H1 (cell line): ENCODE measurements around the gene CRACDL. TPM values are rescaled to one million over a fixed set of nuclear protein-coding genes. Genes with fewer than 3 reads are reported as not detected.

Experiments
- CTCF ChIA-PET: fragments of 300-600 bp; sonication (Branson Sonifier 250); formaldehyde crosslinking; loops from one replicate; lab custom pipeline; 2021; ENCODE audit not compliant: partially characterized antibody; lab: Charles Lee
- POLR2A ChIA-PET: fragments of 300-600 bp; sonication (Branson Sonifier 250); formaldehyde crosslinking; loops from one replicate; lab custom pipeline; 2021; ENCODE audit warnings: inconsistent platforms; ENCODE audit not compliant: partially characterized antibody; lab: Charles Lee
- DNase-seq, 2 experiments: peaks; one replicate each; pipeline versions ENCODE4 v3.0.0 to v3.0.0-alpha.2; 2010 to 2022; ENCODE audit warnings: low spot score in 2 of 2, low read depth in 1 of 2, mixed read lengths in 1 of 2
- FAIRE-seq: peaks from 2 replicates; lab custom pipeline; 2011; peaks lifted over from hg19 to GRCh38; lab: Jason Lieb, UNC
- H2AFZ ChIP-seq: 2 replicates; pipeline ENCODE4 v1.8.1; 2012; ENCODE audit warnings: low read length, inconsistent platforms
- H2AK5ac ChIP-seq: 2 replicates; pipeline ENCODE4 v1.6.1; 2013; ENCODE audit warnings: low read depth, low read length
- H2BK120ac ChIP-seq: replicated peaks from 2 replicates; pipeline ENCODE3; 2013; ENCODE audit warnings: low read depth, low read length, inconsistent platforms
- H2BK12ac ChIP-seq: 2 replicates; pipeline ENCODE4 v1.6.1; 2013; ENCODE audit warnings: low read depth, low read length
- H2BK15ac ChIP-seq: 2 replicates; pipeline ENCODE4 v1.6.1; 2013; ENCODE audit warnings: low read length
- H2BK20ac ChIP-seq: 2 replicates; pipeline ENCODE4 v1.6.1; 2013; ENCODE audit warnings: low read length
- H2BK5ac ChIP-seq: 2 replicates; pipeline ENCODE4 v1.6.1; 2013; ENCODE audit warnings: low read depth, low read length
- H3K14ac ChIP-seq: 2 replicates; pipeline ENCODE4 v1.6.1; 2013; ENCODE audit warnings: inconsistent platforms; ENCODE audit not compliant: insufficient read length
- H3K18ac ChIP-seq: 2 replicates; pipeline ENCODE4 v1.6.1; 2013; ENCODE audit warnings: low read length; ENCODE audit errors: extremely low read depth
- H3K23ac ChIP-seq: 2 replicates; pipeline ENCODE4 v1.6.1; 2013; ENCODE audit warnings: inconsistent platforms; ENCODE audit not compliant: insufficient read length
- H3K23me2 ChIP-seq: 2 replicates; pipeline ENCODE4 v1.6.1; 2013; ENCODE audit warnings: low read depth, low read length
- H3K27ac ChIP-seq: 2 replicates; pipeline ENCODE4 v1.6.1; 2011; ENCODE audit warnings: low read depth, low read length, inconsistent platforms
- H3K27me3 ChIP-seq, 4 experiments: replicated peaks in 1 of 4; 1 replicate in 1 of 4; 2 replicates in 3 of 4; pipeline versions ENCODE4 v1.6.1 to v1.8.1; 2011 to 2013; ENCODE audit warnings: low read length in 3 of 4, mild to moderate bottlenecking in 3 of 4, inconsistent platforms in 2 of 4, mixed read lengths in 2 of 4, moderate library complexity in 1 of 4; ENCODE audit not compliant: control insufficient read depth in 3 of 4, insufficient read depth in 3 of 4; ENCODE audit errors: extremely low read depth in 1 of 4
- H3K36me3 ChIP-seq, 4 experiments: 2 replicates each; pipeline versions ENCODE4 v1.6.1 to v1.8.1; 2011 to 2013; ENCODE audit warnings: mild to moderate bottlenecking in 4 of 4, low read length in 3 of 4, moderate library complexity in 2 of 4, control low read depth in 1 of 4, inconsistent platforms in 1 of 4; ENCODE audit not compliant: insufficient read depth in 4 of 4, control insufficient read depth in 2 of 4
- H3K4ac ChIP-seq: replicated peaks from 2 replicates; pipeline ENCODE3; 2013; ENCODE audit warnings: low read length, low read depth, mixed read lengths, inconsistent platforms; ENCODE audit not compliant: insufficient read length
- H3K4me1 ChIP-seq, 4 experiments: replicated peaks in 1 of 4; 1 replicate in 1 of 4; 2 replicates in 3 of 4; pipeline versions ENCODE4 v1.6.1 to v1.8.1; 2011 to 2013; ENCODE audit warnings: low read length in 3 of 4, inconsistent platforms in 2 of 4, mixed read lengths in 1 of 4; ENCODE audit not compliant: insufficient read depth in 4 of 4, control insufficient read depth in 3 of 4
- H3K4me2 ChIP-seq, 2 experiments: 2 replicates each; pipeline versions ENCODE4 v1.6.1 to v1.8.1; 2011 to 2013; ENCODE audit warnings: low read depth in 2 of 2, low read length in 2 of 2, control low read depth in 1 of 2, inconsistent platforms in 1 of 2, mild to moderate bottlenecking in 1 of 2; ENCODE audit not compliant: insufficient read depth in 1 of 2
- H3K4me3 ChIP-seq, 4 experiments: fragments of 200-600, 300-600 bp in 1 of 4; sonication (generic), shearing (Covaris generic), sonication (Bioruptor Twin) in 1 of 4; 2 replicates each; pipeline versions ENCODE4 v1.5.1 to v1.8.1; 2011 to 2016; ENCODE audit warnings: low read length in 4 of 4, low read depth in 3 of 4, control low read depth in 2 of 4, inconsistent platforms in 2 of 4, mild to moderate bottlenecking in 2 of 4, mixed read lengths in 1 of 4, moderate library complexity in 1 of 4; ENCODE audit not compliant: insufficient read depth in 2 of 4; ENCODE audit errors: extremely low read depth in 1 of 4
- H3K56ac ChIP-seq: replicated peaks from 2 replicates; pipeline ENCODE3; 2013; ENCODE audit warnings: low read depth, mild to moderate bottlenecking, mixed read lengths, low read length, inconsistent platforms; ENCODE audit not compliant: insufficient read length
- H3K79me1 ChIP-seq: 2 replicates; pipeline ENCODE4 v1.6.1; 2013; ENCODE audit warnings: low read depth, low read length, control low read depth
- H3K79me2 ChIP-seq, 2 experiments: 2 replicates each; pipeline versions ENCODE4 v1.6.1 to v1.8.1; 2012 to 2013; ENCODE audit warnings: low read length in 2 of 2, mild to moderate bottlenecking in 2 of 2, inconsistent platforms in 1 of 2; ENCODE audit not compliant: insufficient read depth in 2 of 2, control insufficient read depth in 1 of 2
- H3K9ac ChIP-seq, 4 experiments: replicated peaks in 1 of 4; 1 replicate in 1 of 4; 2 replicates in 3 of 4; pipeline versions ENCODE4 v1.6.1 to v1.8.1; 2011 to 2013; ENCODE audit warnings: low read depth in 3 of 4, low read length in 3 of 4, control low read depth in 2 of 4, mild to moderate bottlenecking in 2 of 4, moderate library complexity in 2 of 4, inconsistent platforms in 1 of 4; ENCODE audit errors: extremely low read depth in 1 of 4
- H3K9me3 ChIP-seq, 2 experiments: 2 replicates each; pipeline versions ENCODE4 v1.6.1 to v1.8.1; 2012 to 2013; ENCODE audit warnings: mild to moderate bottlenecking in 2 of 2, moderate library complexity in 2 of 2, control low read depth in 1 of 2, inconsistent platforms in 1 of 2, low read depth in 1 of 2, low read length in 1 of 2, mixed read lengths in 1 of 2; ENCODE audit not compliant: insufficient read depth in 2 of 2
- H4K20me1 ChIP-seq, 2 experiments: replicated peaks in 1 of 2; 2 replicates each; pipeline versions ENCODE3 to v1.8.1; 2011 to 2013; ENCODE audit warnings: inconsistent platforms in 2 of 2, low read length in 2 of 2, mild to moderate bottlenecking in 1 of 2; ENCODE audit not compliant: insufficient read depth in 2 of 2, control insufficient read depth in 1 of 2
- H4K5ac ChIP-seq: 2 replicates; pipeline ENCODE4 v1.6.1; 2013; ENCODE audit warnings: low read length, low read depth, mixed read lengths, inconsistent platforms; ENCODE audit not compliant: insufficient read length
- H4K8ac ChIP-seq: 2 replicates; pipeline ENCODE4 v1.8.0; 2013; ENCODE audit warnings: mild to moderate bottlenecking, moderate library complexity, low read length, inconsistent platforms; ENCODE audit not compliant: insufficient read depth; ENCODE audit errors: extremely low read depth
- H4K91ac ChIP-seq: replicated peaks from 2 replicates; pipeline ENCODE3; 2013; ENCODE audit warnings: low read length, mixed read lengths, inconsistent platforms; ENCODE audit not compliant: insufficient read length
- CHD1 ChIP-seq: IDR thresholded peaks from 2 replicates; pipeline ENCODE4 v1.6.1; 2012; ENCODE audit warnings: low read depth, low read length, improper control_type of control experiment
- CTBP2 ChIP-seq: IDR thresholded peaks from 2 replicates; pipeline ENCODE4 v1.7.0; 2011; ENCODE audit warnings: borderline replicate concordance, mild to moderate bottlenecking, moderate library complexity, mixed read lengths, low read length; ENCODE audit not compliant: insufficient read depth, insufficient read length
- EP300 ChIP-seq, 2 experiments: IDR thresholded peaks; 1 replicate in 1 of 2; 2 replicates in 1 of 2; pipeline ENCODE4 v1.6.1; 2011 to 2012; ENCODE audit warnings: low read depth in 2 of 2, low read length in 2 of 2, mild to moderate bottlenecking in 2 of 2, borderline replicate concordance in 1 of 2, inconsistent platforms in 1 of 2, moderate library complexity in 1 of 2
- GABPA ChIP-seq: IDR thresholded peaks from 2 replicates; pipeline ENCODE4 v1.6.1; 2011; ENCODE audit warnings: mild to moderate bottlenecking, low read length, moderate library complexity, borderline replicate concordance; ENCODE audit not compliant: insufficient read depth
- HDAC6 ChIP-seq: IDR thresholded peaks from one replicate; pipeline ENCODE4 v1.7.1; 2012; ENCODE audit warnings: low read depth, mild to moderate bottlenecking, inconsistent platforms, low read length, moderate library complexity
- JUN ChIP-seq: IDR thresholded peaks from 2 replicates; pipeline ENCODE4 v1.6.1; 2011; ENCODE audit warnings: low read depth, mild to moderate bottlenecking, improper control_type of control experiment, low read length
- POLR2A ChIP-seq, 2 experiments: IDR thresholded peaks; 1 replicate in 1 of 2; 2 replicates in 1 of 2; pipeline ENCODE4 v1.6.1; 2011; ENCODE audit warnings: low read depth in 2 of 2, low read length in 2 of 2, mild to moderate bottlenecking in 2 of 2; ENCODE audit errors: control extremely low read depth in 1 of 2
- RAD21 ChIP-seq, 2 experiments: IDR thresholded peaks in 1 of 2; conservative IDR thresholded peaks in 1 of 2; 2 replicates each; pipeline ENCODE4 v1.6.1; 2011; ENCODE audit warnings: low read depth in 2 of 2, low read length in 2 of 2, improper control_type of control experiment in 1 of 2, inconsistent platforms in 1 of 2, mild to moderate bottlenecking in 1 of 2, moderate library complexity in 1 of 2
- TAF1 ChIP-seq: IDR thresholded peaks from 2 replicates; pipeline ENCODE4 v1.6.1; 2011; ENCODE audit warnings: mild to moderate bottlenecking, low read depth, low read length
- TAF7 ChIP-seq: optimal IDR thresholded peaks from 2 replicates; pipeline ENCODE3; 2011; ENCODE audit warnings: low read depth, mild to moderate bottlenecking, inconsistent platforms, low read length, moderate library complexity, borderline replicate concordance
- TEAD4 ChIP-seq: IDR thresholded peaks from 2 replicates; pipeline ENCODE4 v1.6.1; 2012; ENCODE audit warnings: low read depth, low read length, inconsistent platforms, mixed read lengths
- ZNF274 ChIP-seq: IDR thresholded peaks from 2 replicates; pipeline ENCODE4 v1.7.0; 2012; ENCODE audit warnings: low read length, borderline replicate concordance; ENCODE audit errors: extremely low read depth
- WGBS, 2 experiments: shearing (Covaris generic) in 1 of 2; methylation state at CpG; one replicate each; pipeline versions ENCODE4 v1.1.6 to v1.1.7; 2013 to 2015; ENCODE audit warnings: low lambda C conversion rate in 2 of 2, mixed read lengths in 2 of 2, inconsistent platforms in 1 of 2, low coverage in 1 of 2, missing lambda C conversion rate in 1 of 2; ENCODE audit not compliant: insufficient replicate concordance in 2 of 2, insufficient coverage in 1 of 2, insufficient read length in 1 of 2; ENCODE audit errors: extremely low coverage in 1 of 2, missing lambda C conversion rate in 1 of 2; 5-methylcytosine and 5-hydroxymethylcytosine counted together
- polyA plus RNA-seq, 7 experiments: library from polyadenylated mRNA; depleted of rRNA in 3 of 7; stranded (reverse) in 5 of 7; unstranded in 2 of 7; fragments of >200 nt in 5 of 7; fragments of 200-250 nt in 2 of 7; gene quantifications; 1 replicate in 5 of 7; 2 replicates in 1 of 7; 4 replicates in 1 of 7; pipeline versions ENCODE4 v1.2.1 to v1.2.3, GENCODE V29; 2011 to 2013; ENCODE audit warnings: missing spikeins in 2 of 7, mixed read lengths in 2 of 7
- total RNA-seq: library from RNA; stranded (reverse); fragmentation: NEBNext Ultra II Directional; extraction: Animal tissue kit (Norgen Biotek cat#: 25700); gene quantifications from 2 replicates; pipeline ENCODE4 v1.2.1, GENCODE V29; 2021

Gene CRACDL
- total and polyA plus RNA-seq, 2 of the 8 experiments (the other 6 are each of a cell fraction or from before 2014, with no cell fraction given): 0.07 to 0.38 TPM

DNA sequence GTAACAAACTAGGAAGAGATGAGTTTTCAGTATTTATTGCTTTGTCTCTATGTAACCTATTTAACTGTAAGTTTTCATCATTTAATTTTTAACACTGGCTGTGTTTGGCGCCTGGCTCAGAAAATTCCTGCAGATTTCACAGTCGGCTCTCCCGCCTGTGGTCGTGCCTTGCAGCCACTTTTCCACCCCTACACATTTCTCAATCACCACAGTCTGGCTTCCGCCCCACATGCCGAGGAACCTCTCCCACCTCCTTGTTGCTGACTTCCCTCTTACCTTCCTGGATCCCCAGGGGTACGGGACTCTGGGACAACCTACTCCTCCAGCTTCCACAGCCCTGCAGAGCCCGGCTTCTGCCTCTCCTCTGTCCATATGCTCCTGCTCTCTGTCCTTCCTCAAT, 163.5 kb downstream of the CRACDL start:
- Histone ChIP-seq H4K20me1 (no peaks in the 10 kb centered on the region), H4K8ac (peak overlapping the region; percentile 20), H3K4ac (no peak overlapping the region), H3K9ac (no peak overlapping the region), H3K18ac (no peak overlapping the region), H2BK120ac (no peak overlapping the region), H3K4me3 (no peak overlapping the region), H3K4me2 (no peak overlapping the region), H2BK5ac (no peak overlapping the region), H4K91ac (no peak overlapping the region), H3K79me1 (no peaks in the 10 kb centered on the region), H4K5ac (no peak overlapping the region), H3K9me3 (0 out of 4 replicates have a peak, but pooled peaks cover 0 to 1% of the 10 kb centered on the region in 2 experiments), H2AK5ac (no peak overlapping the region), H3K56ac (no peak overlapping the region), H3K23me2 (no peaks in the 10 kb centered on the region), H2BK20ac (no peak overlapping the region), H3K36me3 (no peaks in the 10 kb centered on the region), H3K4me1 (peaks cover 3 to 9% (median 5%) of the 10 kb centered on the region in 4 experiments; a peak in 5 of 7 replicates), H3K23ac (no peak overlapping the region), H3K79me2 (no peaks in the 10 kb centered on the region), H3K27ac (no peak overlapping the region), H2BK12ac (no peak overlapping the region), H3K27me3 (no peaks in the 10 kb centered on the region), H2BK15ac (0 out of 2 replicates have a peak overlapping the region, but pooled peaks have one; percentile 31), H2AFZ (peak overlapping the region; percentile 87; the same call in 1 of the 2 replicates), H3K14ac (no peak overlapping the region)
- no peak for FAIRE-seq
- DNase-seq: no peak
- CTCF ChIA-PET: interaction anchor here (0.7 to 1.0 kb wide), 2 partner anchors 23 to 45 kb away, joined by 3 read pairs; no protein-coding TSS in a partner anchor
- WGBS, 2 experiments: 90% methylated on average over 8 of the region's 8 CpGs; no CpG with 5 or more reads in 1 of the 2 experiments
- POLR2A ChIA-PET: interaction anchor here (1.9 kb wide), 1 partner anchor 15 kb away, joined by 4 read pairs; no protein-coding TSS in a partner anchor
- TF ChIP-seq TAF7 (no peak), HDAC6 (no peak), EP300 (IDR thresholded peaks at IDR 0.05; ENCODE audit: borderline replicate concordance in 1 of 2, low read depth in 2 of 2, low read length in 2 of 2) (no peak), CTBP2 (no peak), GABPA (no peak), JUN (no peak), ZNF274 (no peak), POLR2A (IDR thresholded peaks at IDR 0.05; ENCODE audit: control extremely low read depth in 1 of 2, low read depth in 2 of 2, low read length in 2 of 2) (no peak), TEAD4 (no peak), TAF1 (no peak), CHD1 (no peak), RAD21 (IDR thresholded peaks at IDR 0.05 in 1 of 2, conservative IDR thresholded peaks at IDR 0.05 in 1 of 2; ENCODE audit: low read depth in 2 of 2, low read length in 2 of 2) (no peak)
